GM12873 (cell line): ENCODE measurements around the gene PPIG.

Experiments
- CTCF ChIP-seq: IDR thresholded peaks from 2 replicates; pipeline ENCODE4 v1.5.1; 2012; ENCODE audit warnings: low read depth, mild to moderate bottlenecking, moderate library complexity, low read length, control low read depth; ENCODE audit not compliant: insufficient read depth; ENCODE audit errors: missing control alignments

PPIG gene

GRCh38 chr2:169583518-169583917 lies 633 bp upstream of the PPIG start:
- no peak for TF ChIP-seq CTCF

GRCh38 chr2:169585673-169586072 lies 1.5 kb downstream of the PPIG start:
- TF ChIP-seq CTCF = no peak

GRCh38 chr2:169590804-169591203 lies 6.7 kb downstream of the PPIG start:
- no peak for TF ChIP-seq CTCF

- no peak for TF ChIP-seq CTCF
Measured at GRCh38 chr2:169598982-169599381, 14.8 kb downstream of the PPIG start.

GRCh38 chr2:169599568-169599967 lies 15.4 kb downstream of the PPIG start:
- no peak for TF ChIP-seq CTCF

GRCh38 chr2:169609264-169609663 lies 25.1 kb downstream of the PPIG start:
- no peak for TF ChIP-seq CTCF

- no peak for TF ChIP-seq CTCF
Measured at GRCh38 chr2:169613876-169614275, 29.7 kb downstream of the PPIG start.
